T-cell (primary cell): ENCODE results near the gene SIKE1. TPM values are rescaled to one million over a fixed set of nuclear protein-coding genes. Genes with fewer than 3 reads are reported as not detected.
"Not testable (repeated sequence)": the region's sequence is repeated elsewhere in the genome, so short reads cannot be mapped to it uniquely, and the experiment has no call there.

Experiments
- ATAC-seq, 4 experiments: fragments of 200-7000 bp in 3 of 4; fragments of 150-1000 bp in 1 of 4; cut with Tn5 transposase; replicated peaks in 1 of 4; 1 replicate in 3 of 4; 2 replicates in 1 of 4; pipeline ENCODE4 v1.10.0; 2021; ENCODE audit warnings: moderate library complexity in 3 of 4, mild to moderate bottlenecking in 2 of 4, moderate number of reproducible peaks in 1 of 4
- CTCF ChIA-PET, 2 donors: fragments of 300-600 bp; sonication (Branson Sonifier 250); formaldehyde crosslinking; loops; one replicate each; lab custom pipeline; 2022; ENCODE audit warnings: antibody characterized with exemption in 2 of 2; lab: Charles Lee
- POLR2A ChIA-PET, 2 donors: fragments of 300-600 bp; sonication (Branson Sonifier 250); formaldehyde crosslinking; loops; one replicate each; lab custom pipeline; 2022; ENCODE audit warnings: antibody characterized with exemption in 2 of 2; lab: Charles Lee
- DNase-seq, 35 experiments: peaks; one replicate each; pipeline versions ENCODE4 v3.0.0 to v3.0.0-alpha.2; 2013 to 2023
- H3K27ac ChIP-seq: one replicate; pipeline ENCODE4 v1.5.1; 2013; ENCODE audit warnings: low read length
- H3K27me3 ChIP-seq, 2 experiments: replicated peaks in 1 of 2; 1 replicate in 1 of 2; 2 replicates in 1 of 2; pipeline versions ENCODE4 v1.6.1 to v1.7.0; 2013; ENCODE audit warnings: low read length in 1 of 2, mixed read lengths in 1 of 2; ENCODE audit not compliant: control insufficient read depth in 2 of 2, insufficient read depth in 2 of 2; ENCODE audit errors: extremely low read depth in 1 of 2
- H3K36me3 ChIP-seq, 2 donors: 1 replicate in 1 of 2; 2 replicates in 1 of 2; pipeline versions ENCODE4 v1.6.1 to v1.7.0; 2013; ENCODE audit warnings: low read length in 1 of 2; ENCODE audit not compliant: control insufficient read depth in 2 of 2, insufficient read depth in 1 of 2; ENCODE audit errors: extremely low read depth in 1 of 2
- H3K4me1 ChIP-seq, 2 experiments: 1 replicate in 1 of 2; 2 replicates in 1 of 2; pipeline versions ENCODE4 v1.6.1 to v1.7.0; 2013; ENCODE audit warnings: low read length in 2 of 2, mixed read lengths in 1 of 2; ENCODE audit not compliant: insufficient read depth in 2 of 2, control insufficient read depth in 1 of 2; ENCODE audit errors: extremely low read depth in 1 of 2
- H3K4me3 ChIP-seq, 2 donors: 1 replicate in 1 of 2; 2 replicates in 1 of 2; pipeline versions ENCODE4 v1.5.1 to v1.7.0; 2013; ENCODE audit warnings: mild to moderate bottlenecking in 2 of 2, low read length in 1 of 2, moderate library complexity in 1 of 2; ENCODE audit not compliant: control insufficient read depth in 1 of 2; ENCODE audit errors: extremely low read depth in 1 of 2
- H3K9me3 ChIP-seq: 2 replicates; pipeline ENCODE4 v1.7.0; 2013
- H3K27ac Mint-ChIP-seq, 2 donors: one replicate each; pipeline ENCODE4 v1.8.0; 2020 to 2021; ENCODE audit warnings: mild to moderate bottlenecking in 2 of 2, mixed read lengths in 2 of 2
- H3K27me3 Mint-ChIP-seq, 2 donors: one replicate each; pipeline ENCODE4 v1.8.0; 2021 to 2022; ENCODE audit warnings: mixed read lengths in 2 of 2
- H3K36me3 Mint-ChIP-seq: one replicate; pipeline ENCODE4 v1.8.0; 2021; ENCODE audit warnings: mixed read lengths
- H3K4me1 Mint-ChIP-seq, 3 donors: one replicate each; pipeline ENCODE4 v1.8.0; 2020 to 2022; ENCODE audit warnings: mixed read lengths in 3 of 3, mild to moderate bottlenecking in 1 of 3
- H3K4me3 Mint-ChIP-seq, 3 donors: one replicate each; pipeline ENCODE4 v1.8.0; 2020 to 2022; ENCODE audit warnings: mild to moderate bottlenecking in 3 of 3, mixed read lengths in 3 of 3, moderate library complexity in 3 of 3
- H3K9me3 Mint-ChIP-seq, 3 donors: one replicate each; pipeline ENCODE4 v1.8.0; 2020 to 2022; ENCODE audit warnings: mixed read lengths in 3 of 3
- WGBS: methylation state at CpG from one replicate; pipeline ENCODE4 v1.1.5; 2013; ENCODE audit warnings: missing lambda C conversion rate; ENCODE audit not compliant: insufficient coverage; 5-methylcytosine and 5-hydroxymethylcytosine counted together
- total RNA-seq, 35 experiments: library from RNA in 6 of 35; stranded (reverse) in 6 of 35; fragments of 120-200 nt in 1 of 35; gene quantifications; one replicate each; pipeline versions ENCODE4 v1.2.1 to v1.2.4 and lab custom pipeline; 2013 to 2026

The SIKE1 gene
- total RNA-seq, 5 donors from 2014 or later (not counting 1 experiment from before 2014, with no cell fraction given): 46.4 to 51.2 (median 49.0) TPM

DNA sequence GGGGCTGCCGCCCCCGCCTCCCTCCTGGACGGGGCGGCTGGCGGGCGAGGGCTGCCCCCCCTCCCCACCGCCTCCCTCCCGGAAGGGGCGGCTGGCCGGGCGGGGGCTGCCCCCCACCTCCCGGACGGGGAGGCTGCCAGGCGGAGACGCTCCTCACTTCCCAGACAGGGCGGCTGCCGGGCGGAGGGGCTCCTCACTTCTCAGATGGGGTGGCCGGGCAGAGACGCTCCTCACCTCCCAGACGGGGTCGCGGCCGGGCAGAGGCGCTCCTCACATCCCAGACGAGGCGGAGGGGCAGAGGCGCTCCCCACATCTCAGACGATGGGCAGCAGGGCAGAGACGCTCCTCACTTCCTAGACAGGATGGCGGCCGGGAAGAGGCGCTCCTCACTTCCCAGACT lies 24.0 kb upstream of the SIKE1 start:
- H3K9me3 ChIP-seq, H3K36me3 Mint-ChIP-seq, H3K27me3 ChIP-seq, H3K4me3 ChIP-seq, DNase-seq, H3K4me1 Mint-ChIP-seq, H3K9me3 Mint-ChIP-seq, H3K4me3 Mint-ChIP-seq, H3K4me1 ChIP-seq, CTCF ChIA-PET, H3K36me3 ChIP-seq, H3K27ac Mint-ChIP-seq, POLR2A ChIA-PET, ATAC-seq, H3K27ac ChIP-seq: not testable (repeated sequence)
- WGBS: 93% methylated on average over 14 of the region's 33 CpGs
- peaks cover 14 to 17% of the 10 kb centered on the region in 2 donors for H3K27me3 Mint-ChIP-seq

GRCh38 chr1:114803001-114803400 lies 22.5 kb upstream of the SIKE1 start:
- no peaks in the 10 kb centered on the region for H3K9me3 ChIP-seq
- WGBS: 79% methylated on average over 2 of the region's 3 CpGs

GRCh38 chr1:114794038-114794437 lies 13.6 kb upstream of the SIKE1 start:
- Histone ChIP-seq H3K9me3 (no peaks in the 10 kb centered on the region), H3K4me1 (no peaks in the 10 kb centered on the region), H3K27ac (no peak overlapping the region), H3K27me3 (peaks cover 0 to 13% of the 10 kb centered on the region in 2 experiments), H3K36me3 (no peaks in the 10 kb centered on the region), H3K4me3 (no peak overlapping the region)
- Mint-ChIP-seq H3K27me3 (peaks cover 23 to 36% of the 10 kb centered on the region in 2 donors), H3K4me1 (no peaks in the 10 kb centered on the region), H3K27ac (no peak overlapping the region), H3K9me3 (no peaks in the 10 kb centered on the region), H3K4me3 (no peak overlapping the region), H3K36me3 (no peaks in the 10 kb centered on the region)
- 96% methylated on average over 2 of the region's 2 CpGs for WGBS
- POLR2A ChIA-PET: interaction anchor here in 1 of 2 donors (0.7 kb wide), 1 partner anchor 306 kb away, joined by 3 read pairs; no protein-coding TSS in a partner anchor
- no peak for DNase-seq
- ATAC-seq: no peak
- CTCF ChIA-PET: no interaction called here

More at GRCh38 chr1:114803001-114803400, 22.5 kb upstream of the SIKE1 start:
- Histone ChIP-seq H3K27ac (no peak overlapping the region), H3K36me3 (no peaks in the 10 kb centered on the region), H3K4me3 (no peak overlapping the region), H3K4me1 (no peaks in the 10 kb centered on the region), H3K27me3 (peaks cover 0 to 2% of the 10 kb centered on the region in 2 experiments)
- H3K4me1 Mint-ChIP-seq: no peaks in the 10 kb centered on the region
- no peak overlapping the region for H3K27ac Mint-ChIP-seq
- no peaks in the 10 kb centered on the region for H3K9me3 Mint-ChIP-seq
- POLR2A ChIA-PET: no interaction called here
- ATAC-seq (no peak), DNase-seq (no peak)
- H3K27me3 Mint-ChIP-seq: peaks cover 10 to 21% of the 10 kb centered on the region in 2 donors
- H3K4me3 Mint-ChIP-seq: no peak overlapping the region
- H3K36me3 Mint-ChIP-seq: no peaks in the 10 kb centered on the region
- CTCF ChIA-PET: no interaction called here

DNA sequence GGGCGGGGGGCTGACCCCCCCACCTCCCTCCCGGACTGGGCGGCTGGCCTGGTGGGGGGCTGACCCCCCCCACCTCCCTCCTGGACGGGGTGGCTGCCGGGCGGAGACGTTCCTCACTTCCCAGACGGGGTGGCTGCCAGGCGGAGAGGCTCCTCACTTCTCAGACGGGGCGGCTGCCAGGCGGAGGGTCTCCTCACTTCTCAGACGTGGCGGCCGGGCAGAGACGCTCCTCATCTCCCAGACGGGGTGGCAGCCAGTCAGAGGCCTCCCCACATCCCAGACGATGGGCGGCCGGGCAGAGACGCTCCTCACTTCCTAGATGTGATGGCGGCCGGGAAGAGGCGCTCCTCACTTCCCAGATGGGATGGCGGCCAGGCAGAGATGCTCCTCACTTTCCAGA lies 10.1 kb upstream of the SIKE1 start:
- H3K9me3 Mint-ChIP-seq: peaks cover 5 to 20% (median 12%) of the 10 kb centered on the region in 3 donors
- H3K27ac Mint-ChIP-seq, POLR2A ChIA-PET, ATAC-seq, H3K9me3 ChIP-seq, H3K36me3 ChIP-seq, DNase-seq, H3K4me3 Mint-ChIP-seq, CTCF ChIA-PET, H3K4me1 Mint-ChIP-seq, H3K4me1 ChIP-seq, H3K27ac ChIP-seq, H3K4me3 ChIP-seq: not testable (repeated sequence)
- 80% methylated on average over 1 of the region's 25 CpGs for WGBS
- H3K36me3 Mint-ChIP-seq: peaks cover 11% of the 10 kb centered on the region
- H3K27me3 Mint-ChIP-seq: peaks cover 29 to 35% of the 10 kb centered on the region in 2 donors
- peaks cover 0 to 13% of the 10 kb centered on the region in 2 experiments for H3K27me3 ChIP-seq

GRCh38 chr1:114786440-114786839 lies 6.0 kb upstream of the SIKE1 start:
- H3K27ac ChIP-seq, H3K9me3 ChIP-seq, POLR2A ChIA-PET, ATAC-seq, H3K4me3 Mint-ChIP-seq, H3K27ac Mint-ChIP-seq, H3K27me3 ChIP-seq, CTCF ChIA-PET, H3K4me3 ChIP-seq, H3K4me1 ChIP-seq, DNase-seq, H3K4me1 Mint-ChIP-seq, H3K36me3 ChIP-seq: not testable (repeated sequence)
- Mint-ChIP-seq H3K27me3 (peaks cover 17 to 24% of the 10 kb centered on the region in 2 donors), H3K36me3 (peaks cover 11% of the 10 kb centered on the region), H3K9me3 (peaks cover 5 to 20% (median 12%) of the 10 kb centered on the region in 3 donors)
- no CpG with 5 or more reads among the region's 1 CpG for WGBS

- Histone ChIP-seq H3K4me3 (no peak overlapping the region), H3K4me1 (peaks cover 9 to 11% of the 10 kb centered on the region in 2 experiments), H3K27ac (no peak overlapping the region), H3K36me3 (peaks cover 0 to 15% of the 10 kb centered on the region in 2 donors), H3K9me3 (no peaks in the 10 kb centered on the region), H3K27me3 (peaks cover 0 to 2% of the 10 kb centered on the region in 2 experiments)
- Mint-ChIP-seq H3K4me1 (peaks cover 31 to 40% (median 37%) of the 10 kb centered on the region in 3 donors), H3K27me3 (peaks cover 9 to 10% of the 10 kb centered on the region in 2 donors), H3K4me3 (no peak overlapping the region), H3K27ac (no peak overlapping the region), H3K36me3 (peaks cover 25% of the 10 kb centered on the region), H3K9me3 (peaks cover 5 to 17% (median 10%) of the 10 kb centered on the region in 3 donors)
- POLR2A ChIA-PET: interaction anchor here in 1 of 2 donors (0.6 kb wide), 2 partner anchors 51 to 444 kb away, joined by 3 to 4 read pairs; no protein-coding TSS in a partner anchor
- CTCF ChIA-PET: interaction anchor here (0.6 kb wide), 2 partner anchors 196 to 1816 kb away, joined by 3 read pairs; no protein-coding TSS in a partner anchor
- WGBS: no CpG with 5 or more reads among the region's 5 CpGs
- DNase-seq: no peak
- no peak for ATAC-seq
Measured at GRCh38 chr1:114782476-114782875, 2.0 kb upstream of the SIKE1 start.
